Measurements from ENCODE around the gene DCP1B.

DNA sequence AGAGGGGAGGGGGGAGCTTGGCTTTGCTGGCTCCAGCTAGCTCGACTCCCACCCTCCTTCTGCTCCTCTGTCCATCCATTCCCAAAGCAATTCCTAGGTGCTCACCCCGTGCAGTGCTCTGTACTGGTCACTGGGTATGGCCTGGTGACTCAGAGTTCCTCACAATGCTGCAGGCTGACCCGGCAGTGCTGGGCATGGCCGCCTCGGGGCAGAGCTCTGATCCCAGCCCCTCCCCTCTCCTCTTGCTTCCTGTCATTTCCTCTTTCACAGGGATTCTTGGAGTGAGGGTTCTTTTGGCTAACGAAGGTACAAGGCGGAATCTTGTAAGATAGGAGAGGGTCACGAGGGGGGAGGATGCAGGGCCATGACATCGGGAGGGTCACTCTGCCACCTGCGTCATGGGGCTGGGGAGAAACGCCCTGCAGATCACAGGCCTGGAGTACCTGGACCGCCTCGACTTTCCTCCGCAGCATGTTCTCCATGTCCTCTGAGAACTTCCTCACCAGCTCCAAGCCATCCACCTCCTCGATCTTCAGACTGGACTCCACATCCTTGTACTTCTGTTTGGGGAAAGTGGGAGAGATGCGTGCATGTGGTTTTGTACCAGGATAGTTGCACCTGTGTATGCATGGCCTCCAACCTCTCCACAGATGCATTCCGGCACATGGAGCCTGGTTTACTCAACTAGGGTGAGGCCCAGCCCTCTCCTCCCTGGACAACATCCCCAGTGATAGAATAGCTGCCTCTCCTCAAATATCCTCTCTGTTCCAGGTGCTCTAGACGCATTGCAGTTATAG lies 91.5 kb downstream of the DCP1B start:
- TF ChIP-seq CTCF (IDR thresholded peaks at IDR 0.05; ENCODE audit: poor library complexity) (no peak), EZH2 (IDR thresholded peaks at IDR 0.05; ENCODE audit: borderline replicate concordance) (no peak), EZH2phosphoT487 (IDR thresholded peaks at IDR 0.05; ENCODE audit: low read depth, severe bottlenecking, unreplicated experiment) (no peak)

All from hepatocyte (in vitro differentiated cells).